ENCODE data around the gene PTBP2.

- TF ChIP-seq CTCF (IDR thresholded peaks at IDR 0.05; ENCODE audit: poor library complexity): no peak
- TF ChIP-seq EZH2 (IDR thresholded peaks at IDR 0.05; ENCODE audit: borderline replicate concordance): no peak
These were observed 26.5 kb downstream of the PTBP2 start for GRCh38 chr1:96748078-96748477.
